ENCODE data around the gene SLC17A2. TPM values are rescaled to one million over a fixed set of nuclear protein-coding genes. Genes with fewer than 3 reads are reported as not detected.
"Not testable (repeated sequence)": the region's sequence is repeated elsewhere in the genome, so short reads cannot be mapped to it uniquely, and the experiment has no call there.

Gene SLC17A2
- total and polyA plus RNA-seq, 2 of the 4 experiments (the other 2 are of a cell fraction), result not detected

DNA sequence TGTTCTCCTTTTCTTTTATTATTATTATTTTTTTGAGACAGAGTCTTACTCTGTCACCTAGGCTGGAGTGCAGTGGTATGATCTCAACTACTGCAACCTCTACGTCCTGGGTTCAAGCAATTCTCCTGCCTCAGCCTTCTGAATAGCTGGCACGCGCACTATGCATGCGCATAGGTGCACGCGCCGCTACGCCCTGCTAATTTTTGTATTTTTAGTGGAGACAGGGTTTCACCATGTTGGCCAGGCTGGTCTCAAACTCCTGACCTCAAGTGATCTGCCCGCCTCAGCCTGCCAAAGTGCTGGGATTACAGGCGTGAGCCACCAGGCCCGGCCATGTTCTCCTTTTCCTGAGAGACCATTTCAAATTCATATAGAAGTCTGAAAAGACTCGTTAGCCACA is 706 bp downstream of the SLC17A2 start:
- H3K9me1 ChIP-seq (ENCODE audit: insufficient read depth, low read length); H2AK9ac ChIP-seq (replicated peaks; ENCODE audit: low read depth, low read length, poor library complexity); H3K18ac ChIP-seq (ENCODE audit: low read depth, low read length); H3K9ac ChIP-seq (ENCODE audit: low read depth, low read length); BruUV-seq (replicated peaks); POLR2A ChIA-PET (ENCODE audit: unreplicated experiment); H3K14ac ChIP-seq (replicated peaks; ENCODE audit: low read depth, low read length); H3K56ac ChIP-seq (ENCODE audit: extremely low read depth, insufficient read depth, low read length); H3K4me2 ChIP-seq (ENCODE audit: low read depth, low read length); H3K36me3 ChIP-seq (ENCODE audit: control insufficient read depth, insufficient read depth, low read length); H4K5ac ChIP-seq (ENCODE audit: low read depth, low read length); ATAC-seq (ENCODE audit: low read depth); H3K4me1 ChIP-seq (ENCODE audit: control insufficient read depth, insufficient read depth, low read length); DNase-seq; H2BK15ac ChIP-seq (ENCODE audit: low read depth, low read length); H2AFZ ChIP-seq (replicated peaks; ENCODE audit: low read length, poor library complexity); H3K27ac ChIP-seq (ENCODE audit: insufficient read depth, low read length); H2BK5ac ChIP-seq (ENCODE audit: low read depth, low read length, poor library complexity, severe bottlenecking); H3K79me1 ChIP-seq (ENCODE audit: low read depth in 1 of 2, low read length in 2 of 2); H2BK120ac ChIP-seq (ENCODE audit: low read depth, low read length); H4K91ac ChIP-seq (ENCODE audit: insufficient read depth, low read depth, low read length); H3K4ac ChIP-seq (ENCODE audit: low read depth, low read length); H3K23ac ChIP-seq (ENCODE audit: low read depth, low read length); H4K20me1 ChIP-seq (ENCODE audit: insufficient read depth, low read length); H3K4me3 ChIP-seq (ENCODE audit: insufficient read depth, low read depth, low read length); dilution Hi-C loops (cut with HindIII; ENCODE audit: low sequenced_read_pairs, unreplicated experiment); H2AK5ac ChIP-seq (ENCODE audit: low read depth, low read length); H2BK20ac ChIP-seq (ENCODE audit: low read depth, low read length); in situ Hi-C loops (cut with MboI; ENCODE audit: low sequenced_read_pairs); H4K8ac ChIP-seq (ENCODE audit: low read depth in 2 of 2, low read length in 2 of 2); H3K27me3 ChIP-seq (ENCODE audit: control insufficient read depth, insufficient read depth, low read length); intact Hi-C loops (cut with micrococcal nuclease); H3K9me3 ChIP-seq (ENCODE audit: control insufficient read depth, insufficient read depth, low read length); CTCF ChIA-PET: not testable (repeated sequence)
- 85% methylated on average over 10 of the region's 12 CpGs; no CpG with 5 or more reads in 1 of the 2 experiments for WGBS, 2 experiments (ENCODE audit: extremely low coverage in 2 of 2, insufficient read length in 1 of 2)

Data from IMR-90 (cell line).